Lower leg skin (tissue), 3 donors: ENCODE measurements around the gene ANO6.

Experiments
- POLR2A ChIP-seq, 2 donors: fragments of 450-650 bp; IDR thresholded peaks; one replicate each; pipeline ENCODE4 v1.6.1; 2016 to 2017; ENCODE audit warnings: antibody characterized with exemption in 2 of 2, mild to moderate bottlenecking in 1 of 2, moderate library complexity in 1 of 2
- TF ChIP-seq, protein P1 (sequence below), 3 donors: fragments of 450-650 bp; IDR thresholded peaks; one replicate each; pipeline ENCODE4 v1.5.1; 2016; ENCODE audit warnings: antibody characterized with exemption in 3 of 3, mild to moderate bottlenecking in 3 of 3, moderate library complexity in 2 of 3

DNA sequence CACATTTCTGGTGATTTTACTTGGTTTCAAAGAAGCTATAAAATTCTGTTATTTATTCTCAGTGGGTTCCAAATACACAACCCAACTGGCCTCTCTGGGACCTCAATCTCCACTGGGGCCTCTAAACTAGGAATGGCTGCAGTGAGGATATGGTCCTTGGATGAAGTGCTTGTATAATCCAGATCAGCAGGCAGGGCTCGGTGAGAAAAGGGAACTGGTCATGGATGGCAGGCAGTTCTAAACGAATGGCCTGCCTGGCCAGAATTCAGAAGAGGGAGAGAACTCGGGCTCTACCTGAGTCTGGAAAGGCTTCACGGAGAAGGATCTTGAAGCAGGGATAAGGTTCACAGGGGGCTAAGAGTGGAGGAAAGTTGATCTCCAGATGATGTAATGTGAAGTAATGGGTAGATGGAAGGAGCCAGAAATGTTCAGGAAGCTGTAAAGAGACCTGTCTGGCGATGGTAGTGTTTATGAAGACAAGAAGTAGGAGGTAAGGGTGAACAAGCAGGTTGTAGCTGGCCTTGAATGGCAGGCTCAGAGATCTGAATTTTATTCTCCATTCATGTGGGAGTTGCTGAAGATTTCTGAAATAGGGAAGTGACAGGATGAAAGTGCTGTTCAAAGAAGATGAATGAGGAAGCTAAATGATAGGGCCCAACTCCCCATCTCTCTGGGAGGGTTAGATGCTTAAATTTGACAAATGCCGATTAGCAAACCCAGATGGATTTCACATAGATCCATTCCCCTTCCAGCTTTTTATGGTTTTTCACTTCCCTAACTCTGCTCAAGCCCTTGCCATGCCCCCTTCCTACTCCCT lies 31.5 kb upstream of the ANO6 start:
- TF ChIP-seq, protein P1, sequence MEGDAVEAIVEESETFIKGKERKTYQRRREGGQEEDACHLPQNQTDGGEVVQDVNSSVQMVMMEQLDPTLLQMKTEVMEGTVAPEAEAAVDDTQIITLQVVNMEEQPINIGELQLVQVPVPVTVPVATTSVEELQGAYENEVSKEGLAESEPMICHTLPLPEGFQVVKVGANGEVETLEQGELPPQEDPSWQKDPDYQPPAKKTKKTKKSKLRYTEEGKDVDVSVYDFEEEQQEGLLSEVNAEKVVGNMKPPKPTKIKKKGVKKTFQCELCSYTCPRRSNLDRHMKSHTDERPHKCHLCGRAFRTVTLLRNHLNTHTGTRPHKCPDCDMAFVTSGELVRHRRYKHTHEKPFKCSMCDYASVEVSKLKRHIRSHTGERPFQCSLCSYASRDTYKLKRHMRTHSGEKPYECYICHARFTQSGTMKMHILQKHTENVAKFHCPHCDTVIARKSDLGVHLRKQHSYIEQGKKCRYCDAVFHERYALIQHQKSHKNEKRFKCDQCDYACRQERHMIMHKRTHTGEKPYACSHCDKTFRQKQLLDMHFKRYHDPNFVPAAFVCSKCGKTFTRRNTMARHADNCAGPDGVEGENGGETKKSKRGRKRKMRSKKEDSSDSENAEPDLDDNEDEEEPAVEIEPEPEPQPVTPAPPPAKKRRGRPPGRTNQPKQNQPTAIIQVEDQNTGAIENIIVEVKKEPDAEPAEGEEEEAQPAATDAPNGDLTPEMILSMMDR (IDR thresholded peaks at IDR 0.05): no peak
- TF ChIP-seq POLR2A (IDR thresholded peaks at IDR 0.05): no peak
